Stimulated activated CD4-positive, alpha-beta T cell treated with anti-CD3 and anti-CD28 coated beads, Interleukin-15, amount 100 ng/mL, for 48 hours (primary cell): ENCODE measurements around the gene PSMA6.
A peak's percentile ranks its signal among the peaks of the same experiment; 100 is the strongest.
"Not testable (repeated sequence)": the region's sequence is repeated elsewhere in the genome, so short reads cannot be mapped to it uniquely, and the experiment has no call there.

Source experiments
- DNase-seq, 2 donors: peaks; one replicate each; pipeline ENCODE4 v3.0.0-alpha.2; 2020; ENCODE audit warnings: low read depth in 2 of 2

The PSMA6 gene

DNA sequence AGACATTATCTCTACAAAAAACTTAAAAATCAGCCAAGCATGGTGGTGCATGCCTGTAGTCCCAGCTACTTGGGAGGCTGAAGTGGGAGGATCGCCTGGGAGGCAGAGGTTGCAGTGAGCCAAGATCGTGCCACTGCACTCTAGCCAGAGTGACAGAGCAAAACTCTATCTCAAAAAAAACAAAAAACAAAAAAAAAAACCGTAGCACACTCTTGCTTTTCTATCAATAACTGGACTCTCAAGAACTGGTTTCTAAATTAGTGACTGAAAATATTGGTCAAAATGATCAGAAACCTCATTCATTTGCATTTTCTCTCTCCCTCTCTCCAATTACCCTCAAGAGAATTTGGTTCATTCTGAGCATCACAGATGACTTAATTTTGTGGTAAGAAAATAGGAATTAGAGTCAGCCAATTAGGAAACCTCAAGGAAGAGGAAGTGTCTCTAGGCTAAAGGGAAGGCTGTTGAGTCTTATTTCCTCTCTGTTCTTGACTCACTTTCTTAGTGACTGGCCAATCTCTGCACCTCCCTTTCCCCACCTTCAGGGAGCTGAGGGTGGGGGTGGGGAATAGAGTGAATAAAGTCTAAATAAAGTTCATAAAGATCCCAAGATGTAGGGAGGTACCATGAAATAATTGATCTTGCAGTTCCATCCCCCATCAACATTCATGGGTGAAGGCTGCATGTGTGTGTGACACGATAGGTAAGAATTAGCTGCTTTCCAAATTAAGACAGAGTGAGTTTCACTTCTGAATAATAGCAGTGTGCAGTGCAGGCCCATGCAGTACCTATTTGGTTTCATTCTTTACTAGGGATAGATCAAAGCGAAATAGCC lies 6.8 kb upstream of the PSMA6 start:
- DNase-seq: no peak

DNA sequence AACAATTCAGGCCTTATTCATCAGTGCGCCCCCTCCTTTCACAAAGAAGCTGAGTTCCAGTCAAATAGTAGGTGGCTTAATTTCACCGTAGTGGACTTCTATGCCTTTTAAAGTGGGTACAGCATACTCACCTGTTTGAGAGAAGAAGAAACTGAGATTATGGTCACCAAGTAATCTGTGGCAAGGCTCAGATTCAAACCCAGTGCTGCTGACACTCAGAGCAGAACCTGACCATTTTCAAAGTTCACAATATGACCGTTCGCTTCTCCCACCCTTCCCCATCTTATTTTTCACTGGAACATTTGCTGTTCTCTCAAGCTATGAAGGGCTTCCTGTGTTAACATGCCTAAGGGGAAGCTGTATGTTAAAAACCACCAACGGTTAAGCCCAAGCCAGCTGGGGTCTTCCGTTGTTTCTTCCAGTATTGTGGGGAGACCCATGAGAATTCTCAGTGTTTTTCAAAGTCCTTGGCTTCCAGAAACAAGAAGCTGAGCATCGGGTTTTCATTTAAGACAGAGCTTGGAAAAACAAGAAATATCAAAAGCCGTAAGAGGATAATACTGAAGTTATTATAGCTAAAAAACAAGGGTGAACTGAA lies 6.1 kb upstream of the PSMA6 start:
- no peak for DNase-seq

DNA sequence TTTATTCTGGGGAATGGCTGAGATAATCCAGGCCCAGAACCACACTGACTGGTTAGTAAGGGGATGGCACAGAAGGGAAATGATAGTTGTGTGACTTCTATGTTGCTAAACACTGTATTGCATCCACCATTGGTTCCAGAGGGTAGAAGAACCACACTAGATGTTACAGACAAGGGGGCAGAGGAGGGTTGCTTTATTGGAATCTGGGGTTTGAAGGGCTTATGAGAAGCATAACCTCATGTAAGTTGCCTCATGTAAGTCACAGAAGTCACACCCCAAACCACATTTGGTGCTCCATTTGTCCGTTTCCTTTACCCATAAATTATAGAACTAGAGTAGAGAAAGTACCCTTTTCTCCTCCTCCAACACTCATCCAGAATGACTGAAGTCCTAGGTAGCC lies 5.5 kb upstream of the PSMA6 start:
- no peak for DNase-seq

DNA sequence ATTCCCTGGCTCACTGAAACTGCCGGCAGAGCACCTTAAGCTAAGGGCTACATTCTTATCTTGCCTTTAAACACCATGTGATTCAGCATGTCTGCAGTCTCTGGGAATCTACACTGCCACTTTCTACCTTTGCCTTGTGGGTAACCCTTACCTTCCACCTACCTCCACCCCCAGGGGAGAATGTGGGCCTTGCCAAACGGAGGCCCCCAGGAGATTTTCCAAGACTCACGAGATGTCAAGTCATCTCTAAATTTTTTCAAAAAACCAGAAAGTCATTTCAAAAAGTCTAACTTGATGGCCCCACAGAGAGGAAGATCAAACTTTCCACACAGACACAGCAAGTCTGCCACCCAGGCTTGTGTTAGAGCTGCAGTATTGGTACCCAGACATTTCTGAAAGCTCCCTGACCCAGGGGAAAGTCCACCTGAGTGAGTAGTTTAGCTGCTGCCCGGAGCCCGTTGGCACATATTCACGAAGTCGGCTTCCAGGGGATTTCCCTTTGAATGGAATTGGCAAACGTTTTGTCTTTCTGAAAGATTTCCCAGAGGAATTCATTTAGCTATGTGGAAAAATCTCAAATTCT lies 4.7 kb upstream of the PSMA6 start:
- DNase-seq: peak; percentile 43 to 55

DNA sequence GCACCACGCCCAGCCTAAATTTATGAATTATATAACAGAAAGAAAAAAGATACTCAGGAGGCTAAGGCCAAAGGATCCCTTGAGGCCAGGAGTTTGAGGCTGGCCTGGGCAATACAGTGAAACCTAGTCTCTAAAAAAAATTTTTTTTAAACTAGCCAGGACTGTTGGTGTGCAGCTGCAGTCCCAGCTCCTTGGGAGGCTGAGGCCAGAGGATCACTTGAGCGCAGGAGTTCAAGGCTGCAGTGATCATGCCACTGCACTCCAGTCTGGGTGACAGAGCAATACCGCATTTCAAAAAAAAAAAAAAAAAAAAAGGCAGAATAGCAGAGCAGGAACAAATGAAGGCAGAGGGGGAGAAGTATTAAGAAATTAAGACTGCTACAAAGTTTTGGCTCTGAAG lies 2.6 kb upstream of the PSMA6 start:
- DNase-seq: no peak

DNA sequence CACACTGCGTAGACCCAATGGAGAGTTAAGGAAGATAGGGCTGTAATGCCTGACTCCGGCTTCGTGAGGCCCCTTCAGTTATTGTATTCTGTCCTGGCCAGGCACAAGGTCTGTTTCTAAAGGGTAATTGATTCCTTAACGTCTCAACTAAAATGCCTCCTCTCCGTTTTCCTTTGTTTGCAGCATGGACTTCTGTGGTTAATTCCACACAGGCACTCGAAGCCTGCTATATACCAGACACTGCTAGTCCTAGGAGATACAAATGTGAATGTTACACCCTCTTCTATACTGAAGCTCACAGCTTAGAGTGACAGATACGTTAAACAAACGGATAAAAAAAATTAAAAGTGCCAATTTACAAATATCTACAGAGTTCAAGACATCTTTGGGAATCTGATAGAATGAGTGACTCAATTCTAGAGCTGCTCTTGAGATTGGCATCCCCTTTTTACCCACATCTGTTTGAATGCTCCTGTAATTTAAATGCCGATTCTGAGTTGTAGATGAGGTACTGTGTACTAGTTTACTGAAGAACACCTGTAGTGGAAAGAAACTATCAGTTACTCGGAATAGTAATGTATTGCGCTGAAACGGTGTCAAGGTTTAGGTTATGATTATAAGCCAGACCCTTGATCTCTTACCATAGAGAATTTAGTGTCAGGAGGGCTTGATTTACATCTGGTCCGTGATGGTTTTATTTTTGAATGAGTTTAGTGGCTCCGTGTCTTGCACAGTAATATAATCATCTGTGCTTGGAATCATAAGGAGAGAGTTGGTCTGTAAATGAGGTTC lies 784 bp downstream of the PSMA6 start:
- no peak for DNase-seq

DNA sequence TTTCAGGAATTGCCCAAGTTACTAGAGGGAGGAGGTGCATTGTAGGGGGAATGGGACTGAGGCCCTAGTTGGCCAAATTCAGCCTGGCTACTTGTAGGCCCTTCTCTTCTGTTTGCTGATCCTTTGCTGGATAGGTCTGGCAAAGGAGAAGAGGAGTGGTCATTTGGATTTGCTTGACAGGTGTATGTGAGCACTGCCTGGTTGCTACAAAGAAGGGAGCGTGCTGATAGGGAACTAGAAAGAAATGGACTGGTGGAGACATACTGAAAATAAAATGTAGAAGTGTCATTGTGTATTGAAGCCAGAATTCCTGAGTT lies 3.6 kb downstream of the PSMA6 start:
- no peak for DNase-seq

DNA sequence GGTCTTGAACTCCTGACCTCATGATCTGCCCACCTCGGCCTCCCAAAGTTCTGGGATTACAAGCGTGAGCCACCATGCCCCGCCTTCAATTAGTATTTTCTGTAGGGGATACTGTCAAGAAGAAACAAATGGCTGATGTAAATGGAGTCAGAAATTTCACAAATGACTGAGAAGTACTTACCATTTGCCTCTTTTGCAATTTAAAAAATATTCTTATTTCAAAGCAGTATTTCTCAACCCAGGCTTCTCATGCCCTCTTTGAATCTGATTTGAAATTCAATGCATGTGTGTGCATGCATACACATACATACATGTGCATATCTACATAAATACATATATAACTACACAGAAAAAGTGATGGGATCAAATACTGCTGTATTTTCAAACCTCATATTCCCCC lies 4.4 kb downstream of the PSMA6 start:
- no peak for DNase-seq

DNA sequence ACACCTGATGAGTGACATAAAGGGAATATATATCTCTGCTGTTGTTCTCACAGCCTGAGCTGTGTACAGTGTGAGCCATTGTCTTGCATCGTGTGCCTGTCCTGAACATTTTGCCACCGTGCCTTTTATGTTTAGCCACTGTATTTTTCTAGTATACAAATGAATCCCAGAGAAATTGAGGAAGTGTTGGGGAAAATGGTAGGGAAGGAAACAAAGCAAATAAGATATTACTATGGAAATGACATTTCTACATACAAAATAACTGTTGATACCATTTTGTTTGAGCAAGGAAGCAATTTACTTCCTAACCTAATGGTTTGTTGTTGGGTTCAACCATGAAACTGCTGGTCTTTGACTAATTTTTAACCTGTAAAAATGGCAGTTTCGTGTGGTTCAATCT lies 5.5 kb downstream of the PSMA6 start:
- DNase-seq: no peak

DNA sequence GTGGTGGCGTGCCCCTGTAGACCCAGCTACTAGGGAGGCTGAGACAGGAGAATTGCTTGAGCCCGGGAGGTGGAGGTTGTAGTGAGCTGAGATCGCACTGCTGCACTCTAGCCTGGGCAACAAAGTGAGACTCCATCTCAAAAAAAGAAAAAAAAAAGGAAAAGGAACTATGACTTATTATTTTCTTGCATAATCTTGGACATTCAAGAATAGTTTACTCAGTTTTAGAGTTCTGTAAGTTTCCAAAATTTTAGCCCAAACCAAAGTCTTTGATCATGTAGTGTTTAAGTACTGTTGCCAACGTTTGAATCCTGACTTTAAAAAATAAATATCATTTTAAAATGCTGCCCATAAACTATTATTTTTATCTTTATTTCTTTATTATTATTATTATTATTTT lies 6.2 kb downstream of the PSMA6 start:
- no peak for DNase-seq

DNA sequence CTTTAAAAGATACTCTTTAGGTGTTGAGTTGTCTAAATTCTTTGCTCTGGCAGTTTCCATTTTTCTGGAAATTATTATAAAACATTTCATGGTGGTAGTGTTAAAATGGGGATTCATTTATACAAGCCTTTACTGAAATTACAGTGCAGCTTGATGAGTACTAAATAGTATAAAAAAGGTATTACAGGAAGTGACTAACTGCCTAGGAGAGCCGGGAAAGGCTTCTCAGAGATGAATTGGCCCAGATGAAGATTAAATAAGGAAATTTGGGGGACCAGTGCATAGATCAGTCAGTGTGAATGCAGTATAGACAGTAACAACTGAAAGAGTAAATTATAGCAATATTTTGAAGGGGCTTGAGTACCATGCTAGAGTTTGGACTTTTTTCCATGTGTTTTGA lies 7.5 kb downstream of the PSMA6 start:
- no peak for DNase-seq

DNA sequence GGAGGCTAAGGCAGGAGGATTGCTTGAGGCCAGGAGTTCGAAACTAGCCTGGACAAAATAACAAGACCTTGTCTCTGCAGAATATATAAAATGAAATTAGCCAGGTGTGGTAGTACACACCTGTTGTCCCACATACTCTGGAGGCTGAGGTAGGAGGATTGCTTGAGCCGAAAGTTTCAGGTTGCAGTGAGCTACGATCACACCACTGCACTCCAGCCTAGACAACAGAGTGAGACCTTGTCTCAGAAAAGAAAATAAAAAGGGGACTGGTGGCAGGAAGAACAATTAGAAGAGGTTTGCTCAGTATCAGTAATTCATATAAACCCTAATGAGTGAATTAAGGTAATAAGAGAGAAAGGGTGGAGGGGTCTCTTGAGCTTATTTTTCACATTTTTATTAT lies 8.0 kb downstream of the PSMA6 start:
- no peak for DNase-seq

DNA sequence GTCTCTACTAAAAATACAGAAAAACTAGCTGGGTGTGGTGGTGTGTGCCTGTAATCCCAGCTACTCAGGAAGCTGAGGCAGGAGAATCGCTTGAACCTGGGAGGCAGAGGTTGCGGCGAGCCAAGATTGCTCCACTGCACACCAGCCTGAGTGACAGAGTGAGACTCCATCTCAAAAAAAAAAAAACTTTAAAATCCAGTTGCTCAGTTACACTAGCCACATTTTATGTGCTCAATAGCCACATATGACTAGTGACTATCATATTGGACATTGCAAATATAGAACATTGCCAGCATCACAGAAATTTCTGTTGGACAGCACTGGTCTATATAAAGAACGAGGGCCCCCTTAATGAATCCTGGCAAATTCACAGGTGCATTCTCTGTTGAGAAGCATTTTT lies 9.2 kb downstream of the PSMA6 start:
- not testable (repeated sequence) for DNase-seq

DNA sequence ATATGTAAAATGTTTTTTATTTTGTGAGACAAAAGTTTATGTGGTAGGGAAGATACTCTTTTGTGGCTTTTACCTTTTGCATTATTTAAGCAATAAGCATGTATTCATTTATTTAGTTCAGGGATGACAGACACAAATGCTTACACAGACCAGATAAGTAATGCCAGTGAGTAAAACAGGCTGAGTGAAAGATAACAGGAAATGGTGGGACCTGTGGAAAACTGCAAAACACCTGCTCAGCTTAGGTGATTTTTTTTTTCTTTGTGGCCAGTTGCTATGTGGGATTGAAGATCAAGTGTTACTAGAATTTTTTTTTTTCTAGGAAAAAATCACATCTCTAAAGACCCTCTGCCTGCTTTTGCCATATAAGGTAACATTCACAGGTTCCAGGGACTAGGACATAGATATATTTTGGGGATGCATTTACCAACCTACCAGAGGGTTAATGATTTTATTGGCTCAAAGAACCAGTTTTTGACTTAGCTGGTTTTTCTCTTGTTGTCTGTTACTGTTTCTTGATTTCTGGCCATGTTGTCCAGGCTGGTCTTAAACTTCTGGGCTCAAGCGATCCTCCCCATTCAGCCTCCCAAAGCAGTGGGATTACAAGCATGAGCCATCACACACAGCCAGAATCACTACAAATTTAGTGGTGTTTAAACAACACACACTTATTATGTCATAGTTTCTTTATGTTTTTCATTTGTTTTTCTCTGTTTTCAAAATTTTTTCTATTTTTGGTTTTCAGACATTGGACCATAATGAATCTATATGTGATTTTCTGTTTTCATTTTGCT lies 9.8 kb downstream of the PSMA6 start:
- no peak for DNase-seq

DNA sequence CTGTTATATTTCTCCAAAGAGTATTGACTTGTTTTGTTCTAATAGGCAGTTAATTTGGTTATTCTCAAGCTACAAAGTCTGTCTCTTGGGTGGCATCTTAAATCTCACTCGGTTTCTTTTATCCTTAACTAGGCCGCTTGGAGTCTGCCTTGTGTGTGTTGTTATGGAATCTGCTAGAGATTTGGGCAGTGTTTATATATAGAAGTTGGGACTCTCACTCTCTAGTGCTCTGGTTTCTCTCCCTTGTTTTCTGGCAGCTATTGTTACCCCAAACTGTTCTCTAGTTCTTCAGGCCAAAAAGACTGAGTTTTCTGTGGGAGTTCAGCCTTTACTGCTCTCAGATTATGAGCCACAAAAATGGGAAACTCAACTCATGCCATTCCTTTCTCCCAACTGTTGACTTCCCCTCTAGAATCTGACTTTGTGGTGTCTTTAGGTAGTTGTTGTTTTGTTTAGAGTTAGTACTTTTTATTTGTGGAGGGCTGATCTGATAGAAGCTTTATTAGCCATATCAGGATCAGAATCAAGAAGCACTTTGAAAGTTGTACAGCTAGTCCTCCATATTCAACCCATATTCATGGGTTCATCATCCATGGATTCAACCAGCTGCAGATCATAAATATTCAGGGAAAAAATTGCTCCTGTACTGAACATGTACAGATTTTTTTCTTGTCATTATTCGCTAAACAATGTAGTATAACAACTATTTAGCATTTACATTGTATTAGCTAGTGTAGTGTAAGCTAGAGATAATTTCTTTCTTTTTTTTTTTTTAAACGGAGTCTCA lies 11.2 kb downstream of the PSMA6 start:
- no peak for DNase-seq

DNA sequence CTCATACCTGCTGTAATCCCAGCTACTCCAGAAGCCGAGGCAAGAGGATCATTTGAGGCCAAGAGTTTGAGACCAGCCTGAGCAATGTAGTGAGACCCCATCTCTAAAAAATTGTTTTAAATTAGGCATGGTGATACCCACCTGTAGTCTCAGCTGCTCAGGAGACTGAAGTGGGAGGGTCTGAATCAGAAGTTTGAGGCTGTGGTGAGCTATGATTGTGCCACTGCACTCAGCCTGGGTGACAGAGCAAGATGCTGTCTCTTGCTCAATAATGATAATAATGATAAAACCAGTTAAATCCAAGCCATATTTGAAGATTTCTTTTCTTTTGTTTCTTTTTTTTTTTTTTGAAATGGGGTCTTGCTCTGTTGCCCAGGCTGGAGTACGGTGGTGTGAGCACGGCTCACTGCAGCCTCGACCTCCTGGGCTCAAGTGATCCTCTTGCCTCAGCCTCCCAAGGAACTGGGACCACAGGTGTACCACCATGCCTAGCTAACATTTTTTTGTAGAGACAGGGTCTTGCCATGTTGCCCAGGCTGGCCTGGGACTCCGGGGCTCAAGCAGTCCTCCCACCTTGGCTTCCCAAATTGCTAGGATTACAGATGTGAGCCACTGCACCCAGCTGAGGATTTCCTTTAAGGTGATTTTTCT lies 12.8 kb downstream of the PSMA6 start:
- DNase-seq: no peak

DNA sequence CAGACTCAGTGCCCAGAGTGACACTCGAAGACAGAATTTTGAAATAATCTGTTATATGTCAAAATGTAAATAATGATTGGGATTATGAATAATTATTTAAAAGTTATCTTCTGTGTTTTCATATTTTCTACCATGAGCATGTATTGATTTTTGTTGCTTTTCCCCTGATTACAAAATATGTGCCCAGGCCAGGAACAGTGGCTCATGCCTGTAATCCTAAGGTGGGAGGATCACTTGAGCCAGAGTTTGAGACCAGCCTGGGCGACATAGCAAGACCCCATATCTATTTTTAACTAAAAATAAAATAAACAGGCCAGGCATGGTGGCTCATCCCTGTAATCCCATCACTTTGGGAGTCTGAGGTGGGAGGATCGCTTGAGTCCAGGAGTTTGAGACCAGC lies 13.5 kb downstream of the PSMA6 start:
- no peak for DNase-seq

DNA sequence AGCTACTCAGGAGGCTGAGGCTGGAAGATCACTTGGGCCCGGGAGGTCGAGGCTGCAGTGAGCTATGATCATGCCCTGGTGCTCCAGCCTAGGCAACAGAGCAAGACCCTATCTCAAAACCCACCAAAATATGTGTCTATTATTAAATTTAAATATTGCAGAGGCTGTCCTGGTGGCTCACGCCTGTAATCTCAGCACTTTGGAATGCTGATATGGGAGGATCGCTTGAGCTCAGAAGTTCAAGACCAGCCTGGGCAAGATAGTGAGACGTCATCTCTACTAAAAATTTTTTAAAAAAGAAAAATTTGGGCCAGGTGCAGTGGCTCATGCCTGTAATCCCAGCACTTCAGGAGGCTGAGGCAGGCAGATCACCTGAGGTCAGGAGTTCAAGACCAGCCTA lies 13.9 kb downstream of the PSMA6 start:
- DNase-seq: no peak

DNA sequence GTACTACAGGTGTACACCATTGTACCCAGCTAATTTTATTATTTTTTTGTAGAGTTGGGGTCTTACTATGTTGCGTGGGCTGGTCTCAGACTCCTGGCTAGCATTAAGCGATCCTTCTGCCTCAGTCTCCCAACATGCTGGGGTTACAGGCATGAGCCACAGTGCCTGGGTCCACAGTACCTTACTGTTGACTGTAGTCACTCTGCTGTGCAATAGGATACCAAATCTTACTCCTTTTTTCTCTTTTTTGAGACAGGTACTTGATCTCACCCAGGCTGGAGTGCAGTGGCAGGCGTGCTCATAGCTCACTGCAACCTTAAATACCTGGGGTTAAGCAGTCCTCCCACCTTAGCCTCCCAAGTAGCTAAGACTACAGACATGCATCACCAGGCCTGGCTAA lies 25.6 kb downstream of the PSMA6 start:
- DNase-seq: no peak

DNA sequence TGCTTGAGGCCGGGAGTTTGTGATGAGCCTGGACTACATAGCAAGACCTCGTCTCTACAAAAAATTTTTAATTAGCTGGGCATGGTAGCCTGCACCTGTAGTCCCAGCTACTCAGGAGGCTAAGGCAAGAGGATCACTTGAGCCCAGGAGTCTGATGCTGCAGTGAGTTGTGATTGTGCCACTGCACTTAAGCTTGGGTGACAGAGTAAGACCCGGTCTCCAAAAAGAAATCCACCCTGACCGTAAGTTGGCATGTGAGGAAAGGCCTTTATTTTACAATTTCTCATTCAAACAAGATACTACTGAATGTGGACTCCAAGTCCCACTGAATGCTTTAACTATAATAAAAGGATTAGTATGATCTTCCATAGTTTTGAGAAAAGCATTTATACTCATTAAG lies 27.3 kb downstream of the PSMA6 start:
- DNase-seq: no peak

DNA sequence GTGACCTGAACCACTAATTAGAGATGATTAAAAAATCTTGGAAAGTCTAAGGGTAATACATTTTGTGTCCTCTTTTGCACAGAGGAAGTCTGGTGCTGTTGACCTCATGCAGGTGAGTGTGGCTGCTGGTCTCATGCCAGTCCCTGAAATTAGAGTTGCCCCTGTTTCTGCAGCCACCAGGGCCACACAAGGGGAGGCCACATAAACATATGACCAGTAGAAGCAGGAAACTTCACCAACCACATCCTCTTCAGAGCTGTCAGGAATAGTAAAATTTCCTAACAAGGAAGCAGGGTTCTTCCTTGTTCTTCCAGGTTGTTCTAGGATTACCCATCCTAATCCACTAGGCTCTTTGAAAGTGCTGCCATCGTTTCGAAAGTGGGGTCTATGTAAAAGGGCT lies 28.3 kb downstream of the PSMA6 start:
- no peak for DNase-seq
